A549 treated with AZD9567 at 1 μM for 4 hours (cell line): ENCODE data around the gene KRTAP24-1. TPM values are rescaled to one million over a fixed set of nuclear protein-coding genes. Genes with fewer than 3 reads are reported as not detected.

Experiments
- total RNA-seq: library from RNA; stranded (reverse); fragments of 200-300 nt; extraction: Qiagen RNA extraction; gene quantifications from 5 replicates; pipeline ENCODE4 v1.2.3, GENCODE V29; 2022; ENCODE audit not compliant: insufficient read depth

The KRTAP24-1 gene, protein sequence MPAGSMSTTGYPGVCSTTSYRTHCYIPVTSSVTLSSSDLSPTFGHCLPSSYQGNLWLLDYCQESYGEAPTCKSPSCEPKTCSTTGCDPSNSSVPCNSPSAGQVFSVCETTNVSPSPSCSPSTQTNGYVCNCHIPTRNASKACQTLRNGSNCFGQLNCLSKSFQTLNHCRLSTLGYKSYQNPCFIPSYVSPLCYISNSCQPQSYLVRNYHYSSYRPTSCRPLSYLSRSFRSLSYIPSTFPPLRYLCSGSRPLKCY
- not detected in 5 replicates for total RNA-seq

DNA sequence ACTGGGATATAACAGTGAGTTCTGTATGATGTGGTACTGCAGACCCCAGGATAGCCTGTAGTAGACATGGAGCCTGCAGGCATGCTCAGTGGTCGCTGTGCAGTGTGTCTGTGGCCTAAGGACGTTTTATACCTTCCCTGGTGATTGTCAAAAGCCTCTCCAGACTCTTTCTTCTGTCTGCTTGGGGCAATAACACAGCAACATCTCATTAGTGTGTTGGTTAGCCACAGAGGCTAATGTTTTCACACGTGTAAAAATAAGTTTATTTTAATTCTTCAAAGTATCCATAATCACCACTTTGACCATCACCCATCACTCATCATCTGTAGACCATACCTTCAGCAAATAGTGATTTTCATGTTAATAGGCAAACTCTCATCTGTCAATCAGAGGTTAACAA lies at the start of gene KRTAP24-1:
TSS of gene KRTAP24-1 (minus strand) at position 101 of the 400 bp plus-strand sequence. CDS start at position 83, 18 bp downstream.

GRCh38 chr21:30320215-30320614 lies 37.5 kb upstream of the KRTAP24-1 start, which contains the start of gene KRTAP26-1:
Gene KRTAP26-1, minus strand, starts transcription at chr21:30320315. Its CDS starts 280 bp downstream, at chr21:30320035.

GRCh38 chr21:30289215-30289614 lies 6.5 kb upstream of the KRTAP24-1 start, which contains the start of gene KRTAP25-1:
Gene KRTAP25-1, minus strand, starts transcription at chr21:30289514. Its CDS starts 24 bp downstream, at chr21:30289490.

Other genes with a start within 250 kb of the KRTAP24-1 start
- not detected in 5 replicates for gene CLDN17, start 116.1 kb downstream of the KRTAP24-1 start, total RNA-seq
- not detected in 5 replicates for gene CLDN8, start 66.9 kb downstream of the KRTAP24-1 start, total RNA-seq
- gene KRTAP25-1, start 6.6 kb upstream of the KRTAP24-1 start, total RNA-seq = not detected in 5 replicates
- not detected in 5 replicates for gene KRTAP26-1, start 37.4 kb upstream of the KRTAP24-1 start, total RNA-seq
- gene KRTAP27-1, start 54.7 kb upstream of the KRTAP24-1 start, total RNA-seq = not detected in 5 replicates
- not detected in 5 replicates for gene KRTAP23-1, start 65.7 kb upstream of the KRTAP24-1 start, total RNA-seq
- gene KRTAP13-2, start 89.3 kb upstream of the KRTAP24-1 start, total RNA-seq = 0.09 TPM in 1 of 5 replicates, not detected in the others
- not detected in 5 replicates for gene KRTAP13-1, start 113.1 kb upstream of the KRTAP24-1 start, total RNA-seq
- gene KRTAP13-3, start 143.0 kb upstream of the KRTAP24-1 start, total RNA-seq = not detected in 5 replicates
- not detected in 5 replicates for gene KRTAP13-4, start 147.3 kb upstream of the KRTAP24-1 start, total RNA-seq
- not detected in 5 replicates for gene KRTAP15-1, start 157.3 kb upstream of the KRTAP24-1 start, total RNA-seq
- not detected in 5 replicates for gene KRTAP19-1, start 197.4 kb upstream of the KRTAP24-1 start, total RNA-seq
- gene KRTAP19-2, start 204.5 kb upstream of the KRTAP24-1 start, total RNA-seq = not detected in 5 replicates
- not detected in 5 replicates for gene KRTAP19-3, start 209.1 kb upstream of the KRTAP24-1 start, total RNA-seq
- not detected in 5 replicates for gene KRTAP19-4, start 214.2 kb upstream of the KRTAP24-1 start, total RNA-seq
- gene KRTAP19-5, start 219.2 kb upstream of the KRTAP24-1 start, total RNA-seq = not detected in 5 replicates